NCI-H146 treated with DMSO at 0.1 percent for 48 hours (cell line): ENCODE measurements around the gene CLIP3.
"Not testable (repeated sequence)": the region's sequence is repeated elsewhere in the genome, so short reads cannot be mapped to it uniquely, and the experiment has no call there.

ENCODE experiments used
- DNase-seq: peaks from one replicate; lab custom pipeline; 2025; ENCODE audit not compliant: unreplicated experiment; lab: John Stamatoyannopoulos, UW

CLIP3 gene, protein sequence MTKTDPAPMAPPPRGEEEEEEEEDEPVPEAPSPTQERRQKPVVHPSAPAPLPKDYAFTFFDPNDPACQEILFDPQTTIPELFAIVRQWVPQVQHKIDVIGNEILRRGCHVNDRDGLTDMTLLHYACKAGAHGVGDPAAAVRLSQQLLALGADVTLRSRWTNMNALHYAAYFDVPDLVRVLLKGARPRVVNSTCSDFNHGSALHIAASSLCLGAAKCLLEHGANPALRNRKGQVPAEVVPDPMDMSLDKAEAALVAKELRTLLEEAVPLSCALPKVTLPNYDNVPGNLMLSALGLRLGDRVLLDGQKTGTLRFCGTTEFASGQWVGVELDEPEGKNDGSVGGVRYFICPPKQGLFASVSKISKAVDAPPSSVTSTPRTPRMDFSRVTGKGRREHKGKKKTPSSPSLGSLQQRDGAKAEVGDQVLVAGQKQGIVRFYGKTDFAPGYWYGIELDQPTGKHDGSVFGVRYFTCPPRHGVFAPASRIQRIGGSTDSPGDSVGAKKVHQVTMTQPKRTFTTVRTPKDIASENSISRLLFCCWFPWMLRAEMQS

DNA sequence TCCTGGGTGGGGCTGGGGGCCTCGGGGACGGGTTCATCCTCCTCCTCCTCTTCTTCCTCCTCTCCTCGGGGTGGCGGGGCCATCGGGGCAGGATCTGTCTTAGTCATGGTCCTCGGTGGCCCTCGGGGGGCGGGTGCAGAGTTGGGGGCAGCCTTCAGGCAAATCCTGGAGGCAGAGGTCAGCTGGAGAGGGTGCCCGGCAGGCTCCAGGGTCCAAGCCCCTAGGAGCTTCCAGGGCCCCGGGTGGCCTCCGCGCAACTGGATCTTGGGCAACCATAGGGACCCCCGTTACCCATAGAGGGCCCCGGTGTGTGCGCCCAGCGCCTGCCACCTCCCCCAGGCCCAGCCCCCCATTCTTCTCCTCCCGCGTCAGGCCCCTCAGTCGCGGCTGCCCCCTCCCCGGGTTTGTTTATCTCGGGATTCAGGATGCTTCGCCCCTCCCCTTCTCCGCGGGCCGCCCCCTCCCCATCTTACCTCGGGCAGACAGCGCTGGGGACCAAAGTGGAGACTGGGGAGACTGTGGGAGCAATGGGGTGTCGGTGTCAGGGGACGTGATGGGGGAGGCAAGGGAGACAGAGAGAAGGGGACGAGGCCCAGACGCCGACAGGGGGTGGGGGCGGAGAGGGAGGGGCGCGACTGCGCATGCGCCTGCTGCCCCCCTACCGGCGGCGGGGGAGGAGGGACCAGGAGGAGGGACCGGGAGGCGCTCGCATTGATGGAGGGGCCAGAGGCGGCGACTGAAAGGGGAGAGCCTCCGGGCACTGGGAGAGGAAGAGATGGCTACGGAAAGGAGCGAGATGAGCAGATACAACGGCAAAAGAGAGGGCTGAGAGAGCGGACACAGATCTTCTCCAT is at the start of gene CLIP3:
CLIP3 (minus strand) TSS at position 623 of the 854 bp plus-strand sequence; CDS start at position 107, 516 bp downstream.
- peak; percentile 66 for DNase-seq

DNA sequence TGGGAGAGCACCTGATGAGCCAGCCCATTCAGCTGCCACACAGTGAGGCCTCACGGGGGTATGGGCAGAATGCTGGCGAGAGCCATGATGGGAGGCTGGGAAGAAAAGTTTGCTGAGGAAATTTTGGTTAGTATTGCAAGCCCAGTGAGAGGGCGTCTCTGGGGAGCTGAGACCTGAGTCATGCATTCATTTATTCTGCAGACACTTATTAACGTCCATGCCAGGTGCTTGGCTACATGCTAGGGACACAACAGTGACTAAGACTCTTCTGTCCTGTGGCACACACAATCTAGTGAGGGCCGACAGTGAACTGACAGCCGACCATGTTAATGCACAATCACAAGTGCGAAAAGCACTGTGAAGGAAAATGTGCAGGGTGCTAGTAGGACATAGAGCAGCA is 49.2 kb upstream of the CLIP3 start:
- DNase-seq: no peak

DNA sequence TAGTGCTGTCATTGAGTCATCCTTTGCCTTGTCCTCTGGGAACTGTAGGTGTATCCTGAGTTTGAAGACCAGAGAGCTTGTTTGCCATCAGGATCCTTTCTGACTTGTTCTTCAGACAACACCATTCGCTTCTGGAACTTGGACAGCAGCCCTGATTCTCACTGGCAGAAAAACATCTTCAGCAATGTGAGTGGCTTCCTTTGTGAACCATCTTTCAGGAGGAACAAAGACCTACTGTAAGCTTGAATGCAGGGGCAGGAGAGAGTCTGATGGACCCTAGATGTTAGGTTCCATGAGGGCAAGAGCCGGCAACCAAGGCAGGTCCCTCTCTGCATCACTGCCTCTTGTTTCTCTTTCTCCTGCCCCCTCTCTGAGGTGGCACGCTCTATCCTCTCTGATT is 48.7 kb upstream of the CLIP3 start:
- DNase-seq: no peak

DNA sequence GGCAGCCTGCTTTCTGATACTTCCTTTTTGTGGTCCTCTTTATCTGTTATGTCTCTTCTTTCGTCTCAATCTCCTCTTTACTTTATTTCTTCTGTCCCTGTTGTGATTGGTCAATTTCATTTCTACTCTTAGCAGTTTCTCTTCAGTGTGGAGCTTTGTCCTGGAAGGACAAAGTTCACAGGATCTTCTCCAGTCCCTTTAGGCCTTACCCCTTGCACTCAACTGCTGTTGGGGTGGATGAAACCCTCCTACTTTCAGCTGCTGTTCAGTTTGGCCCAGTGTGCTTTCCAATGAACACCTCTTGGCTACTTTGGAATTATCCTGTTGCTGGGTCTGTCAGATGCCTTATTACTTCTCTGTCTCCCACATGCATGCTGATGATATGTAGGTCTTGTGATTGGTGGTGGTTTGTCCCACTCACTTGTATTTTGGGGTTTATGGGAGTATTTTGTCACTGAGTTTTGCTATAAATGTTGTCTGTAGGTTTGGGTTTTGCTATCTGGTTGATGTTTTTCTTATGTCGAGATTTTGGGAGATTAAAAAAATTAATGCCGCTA is 46.8 kb upstream of the CLIP3 start:
- no peak for DNase-seq

DNA sequence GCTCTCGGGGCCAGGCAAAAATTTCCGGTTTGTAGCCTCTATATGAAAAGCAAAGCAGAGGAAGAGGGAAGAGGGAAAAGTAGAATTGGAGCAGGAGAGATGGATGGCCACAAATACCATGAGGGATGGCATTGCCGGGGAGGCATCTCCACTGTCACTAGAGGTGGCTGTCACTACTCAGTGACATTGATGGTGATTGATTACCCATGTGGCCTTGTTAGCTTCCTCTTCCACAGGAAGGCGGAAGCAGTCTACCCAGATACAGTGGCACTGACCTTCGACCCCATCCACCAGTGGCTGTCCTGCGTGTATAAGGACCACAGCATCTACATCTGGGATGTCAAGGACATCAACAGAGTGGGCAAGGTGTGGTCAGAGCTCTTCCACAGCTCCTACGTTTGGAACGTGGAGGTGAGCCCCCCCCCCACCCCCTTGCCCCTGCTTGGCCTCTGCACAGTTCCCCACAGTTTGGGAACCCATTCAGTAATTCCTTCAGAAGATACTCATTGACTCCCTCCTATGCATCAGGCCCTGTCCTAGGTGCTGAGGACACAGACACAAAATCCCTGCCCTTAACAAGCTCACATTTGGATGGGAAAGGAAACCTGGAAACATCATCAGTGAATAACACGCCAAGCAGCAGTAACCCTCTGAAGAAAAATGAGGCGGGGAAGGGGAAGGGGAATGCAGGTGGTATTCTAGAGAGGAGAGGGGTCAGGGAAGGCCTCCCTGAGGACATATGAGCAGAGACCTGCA is 40.6 kb upstream of the CLIP3 start:
- DNase-seq: no peak

DNA sequence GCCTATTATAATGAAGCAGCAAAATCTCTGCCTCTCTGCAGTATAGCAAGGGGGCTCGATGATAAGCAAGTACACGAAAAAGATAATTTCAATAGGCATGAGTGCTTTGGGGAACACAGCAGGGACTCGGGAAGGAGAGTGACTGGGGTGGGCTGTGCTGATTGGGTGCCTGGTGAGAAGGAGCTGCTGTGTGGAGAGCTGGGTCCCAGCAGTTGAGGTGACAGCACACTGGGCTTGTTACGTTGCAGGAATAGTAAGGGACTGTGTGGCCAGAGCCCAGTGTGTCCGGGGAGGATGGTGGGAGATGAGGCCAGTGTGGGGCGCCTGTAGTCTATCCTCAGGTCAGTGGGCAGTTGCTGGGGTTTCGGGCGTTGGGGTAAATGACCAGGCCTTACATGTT is 39.4 kb upstream of the CLIP3 start:
- no peak for DNase-seq

DNA sequence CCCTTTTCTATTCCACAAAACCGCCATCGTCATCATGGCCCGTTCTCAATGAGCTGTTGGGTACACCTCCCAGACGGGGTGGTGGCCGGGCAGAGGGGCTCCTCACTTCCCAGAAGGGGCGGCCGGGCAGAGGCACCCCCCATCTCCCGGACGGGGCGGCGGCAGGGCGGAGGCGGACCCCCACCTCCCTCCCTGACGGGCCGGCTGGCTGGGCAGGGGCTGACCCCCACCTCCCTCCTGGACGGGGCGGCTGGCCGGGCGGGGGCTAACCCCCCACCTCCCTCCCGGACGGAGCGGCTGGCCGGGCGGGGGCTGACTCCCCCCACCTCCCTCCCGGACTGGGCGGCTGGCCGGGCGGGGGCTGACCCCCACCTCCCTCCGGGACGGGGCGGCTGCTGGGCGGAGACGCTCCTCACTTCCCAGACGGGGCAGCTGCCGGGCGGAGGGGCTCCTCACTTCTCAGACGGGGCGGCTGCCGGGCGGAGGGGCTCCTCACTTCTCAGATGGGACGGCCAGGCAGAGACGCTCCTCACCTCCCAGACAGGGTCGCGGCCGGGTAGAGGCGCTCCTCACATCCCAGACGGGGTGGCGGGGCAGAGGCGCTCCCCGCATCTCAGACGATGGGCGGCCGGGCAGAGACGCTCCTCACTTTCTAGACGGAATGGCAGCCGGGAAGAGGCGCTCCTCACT is 36.3 kb upstream of the CLIP3 start:
- not testable (repeated sequence) for DNase-seq

DNA sequence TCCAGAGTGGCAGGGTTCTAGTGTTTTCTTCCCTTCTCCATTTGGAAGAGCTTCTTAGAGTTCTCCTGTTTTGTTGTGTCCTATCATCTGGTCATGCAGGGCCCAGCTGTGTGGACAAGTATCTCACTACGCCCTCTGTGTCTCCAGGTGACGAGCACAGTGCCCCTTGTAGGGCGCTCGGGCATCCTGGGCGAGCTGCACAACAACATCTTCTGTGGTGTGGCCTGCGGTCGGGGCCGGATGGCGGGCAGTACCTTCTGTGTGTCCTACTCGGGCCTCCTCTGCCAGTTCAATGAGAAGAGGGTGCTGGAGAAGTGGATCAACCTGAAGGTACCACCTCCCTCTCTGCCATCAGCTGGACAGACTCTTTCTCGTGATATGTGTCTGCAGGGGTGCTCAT is 35.0 kb upstream of the CLIP3 start:
- no peak for DNase-seq

DNA sequence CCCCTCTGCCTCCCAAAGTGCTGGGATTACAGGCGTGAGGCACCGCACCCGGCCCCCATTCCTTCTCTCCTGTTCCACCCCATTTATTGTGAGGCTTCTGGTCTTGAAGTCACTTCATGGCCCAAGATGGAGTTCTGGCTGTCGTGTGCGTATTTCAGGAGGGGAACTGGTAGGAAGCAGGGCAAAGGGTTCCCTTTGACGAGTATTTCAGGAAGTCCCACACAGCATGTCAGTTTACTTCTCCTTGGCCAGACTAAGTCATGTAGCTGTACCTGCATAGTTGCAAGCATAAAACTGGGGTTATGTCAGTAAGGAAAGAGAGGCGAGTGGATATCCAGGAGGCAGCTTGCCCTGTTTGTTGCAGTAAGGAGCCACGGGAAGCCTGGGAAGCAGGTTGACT is 32.2 kb upstream of the CLIP3 start:
- no peak for DNase-seq

DNA sequence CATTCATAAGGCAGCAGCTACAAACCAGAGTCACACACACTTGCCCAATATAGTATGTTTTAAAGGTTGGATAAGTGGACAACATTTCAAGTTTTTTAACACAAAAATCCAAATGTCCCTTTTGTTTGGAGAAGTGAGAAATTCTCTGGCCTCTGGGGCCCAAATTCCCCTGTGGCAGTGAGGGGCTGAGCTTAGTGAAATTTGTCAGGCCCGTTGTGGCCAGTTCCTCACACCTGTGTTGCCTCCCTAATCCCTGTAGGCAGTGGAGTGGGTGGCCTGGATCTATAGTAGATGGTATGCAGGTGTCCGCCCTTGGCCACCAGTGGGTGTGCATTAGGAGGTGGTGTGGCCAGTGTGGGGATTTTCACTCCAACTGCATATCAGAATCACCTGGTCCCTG is 28.7 kb upstream of the CLIP3 start:
- DNase-seq: no peak

DNA sequence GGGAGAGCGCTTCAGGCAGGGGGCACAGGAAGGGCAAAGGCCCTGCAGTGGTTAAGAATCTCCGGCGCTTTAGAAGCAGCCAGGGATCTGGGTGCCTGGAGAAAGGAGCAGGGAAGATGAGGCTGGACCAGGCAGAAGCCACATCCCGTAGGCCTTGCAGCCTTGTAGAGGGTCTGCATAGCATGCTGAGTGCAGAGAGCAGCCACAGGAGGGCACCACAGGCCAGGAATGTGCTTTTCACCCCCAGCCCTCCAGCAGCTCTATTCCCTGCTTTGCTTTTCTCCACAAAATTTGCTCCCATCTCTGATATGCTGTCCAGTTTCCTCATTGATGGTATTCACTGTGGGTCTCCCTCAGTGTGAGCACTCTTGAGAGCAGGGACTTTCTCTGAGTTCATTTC is 27.8 kb upstream of the CLIP3 start:
- no peak for DNase-seq

DNA sequence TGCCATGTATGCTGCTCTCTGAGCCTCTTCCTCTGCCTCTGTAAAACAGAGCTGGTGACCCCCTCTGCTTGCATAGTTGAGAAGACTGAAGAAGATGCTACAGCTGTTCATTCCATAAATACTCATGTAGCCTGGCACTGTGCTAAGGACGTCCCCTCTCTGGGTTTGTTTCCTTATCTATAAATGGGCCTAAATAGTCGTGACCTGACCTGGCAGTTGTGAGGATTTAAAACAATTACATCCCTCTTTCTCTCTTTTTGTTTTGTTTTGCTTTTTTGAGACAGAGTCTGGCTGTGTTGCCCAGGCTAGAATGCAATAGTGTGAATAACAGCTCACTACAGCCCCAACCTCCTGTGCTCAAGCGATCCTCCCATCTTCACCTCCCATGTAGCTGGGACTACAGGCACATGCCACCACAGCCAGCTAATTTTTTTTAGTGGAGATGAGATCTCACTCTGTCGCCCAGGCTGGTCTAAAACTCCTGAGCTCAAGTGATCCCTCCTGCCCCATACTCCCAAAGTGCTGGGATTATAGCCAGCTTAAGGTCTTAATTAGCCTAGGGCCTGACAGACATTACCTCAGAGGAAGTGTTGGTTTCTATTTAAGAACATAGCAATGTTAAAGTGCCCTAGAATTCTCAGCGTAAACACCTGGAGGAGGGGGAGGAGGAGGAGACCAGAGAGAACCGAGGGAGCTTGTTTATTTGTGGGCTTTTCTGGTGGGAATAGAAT is 26.7 kb upstream of the CLIP3 start:
- no peak for DNase-seq

DNA sequence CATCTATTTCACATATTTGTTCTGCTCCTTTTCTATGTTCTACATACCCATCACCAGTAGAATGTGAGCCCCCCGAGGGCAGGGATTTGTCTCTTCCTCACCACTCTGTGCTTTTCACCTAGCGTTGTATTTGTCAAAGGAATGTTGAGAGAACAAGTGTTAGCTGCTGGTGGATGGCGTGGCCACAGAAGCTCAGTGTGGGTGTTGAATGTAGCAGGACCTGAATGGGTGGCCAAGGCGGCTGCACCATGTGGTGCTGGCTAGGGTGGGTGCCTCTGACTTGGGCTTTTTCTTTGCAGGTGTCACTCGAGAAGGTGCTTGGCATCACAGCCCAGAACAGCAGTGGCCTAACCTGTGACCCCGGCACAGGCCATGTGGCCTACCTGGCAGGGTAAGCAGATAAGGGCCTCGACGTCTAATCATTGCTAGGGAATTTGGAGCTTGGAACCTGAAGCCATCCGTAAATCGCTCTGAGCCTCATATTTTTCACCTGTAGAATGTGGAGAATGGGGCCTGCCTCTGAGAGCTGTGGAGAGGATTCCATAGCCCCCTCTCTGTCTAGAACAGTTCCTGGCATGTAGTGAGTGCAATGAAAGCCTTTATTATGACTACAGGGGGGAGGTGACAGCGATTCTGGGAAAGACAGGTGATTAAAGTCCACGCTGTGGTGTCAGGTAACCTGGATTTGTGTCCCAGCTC is 26.0 kb upstream of the CLIP3 start:
- DNase-seq: no peak

DNA sequence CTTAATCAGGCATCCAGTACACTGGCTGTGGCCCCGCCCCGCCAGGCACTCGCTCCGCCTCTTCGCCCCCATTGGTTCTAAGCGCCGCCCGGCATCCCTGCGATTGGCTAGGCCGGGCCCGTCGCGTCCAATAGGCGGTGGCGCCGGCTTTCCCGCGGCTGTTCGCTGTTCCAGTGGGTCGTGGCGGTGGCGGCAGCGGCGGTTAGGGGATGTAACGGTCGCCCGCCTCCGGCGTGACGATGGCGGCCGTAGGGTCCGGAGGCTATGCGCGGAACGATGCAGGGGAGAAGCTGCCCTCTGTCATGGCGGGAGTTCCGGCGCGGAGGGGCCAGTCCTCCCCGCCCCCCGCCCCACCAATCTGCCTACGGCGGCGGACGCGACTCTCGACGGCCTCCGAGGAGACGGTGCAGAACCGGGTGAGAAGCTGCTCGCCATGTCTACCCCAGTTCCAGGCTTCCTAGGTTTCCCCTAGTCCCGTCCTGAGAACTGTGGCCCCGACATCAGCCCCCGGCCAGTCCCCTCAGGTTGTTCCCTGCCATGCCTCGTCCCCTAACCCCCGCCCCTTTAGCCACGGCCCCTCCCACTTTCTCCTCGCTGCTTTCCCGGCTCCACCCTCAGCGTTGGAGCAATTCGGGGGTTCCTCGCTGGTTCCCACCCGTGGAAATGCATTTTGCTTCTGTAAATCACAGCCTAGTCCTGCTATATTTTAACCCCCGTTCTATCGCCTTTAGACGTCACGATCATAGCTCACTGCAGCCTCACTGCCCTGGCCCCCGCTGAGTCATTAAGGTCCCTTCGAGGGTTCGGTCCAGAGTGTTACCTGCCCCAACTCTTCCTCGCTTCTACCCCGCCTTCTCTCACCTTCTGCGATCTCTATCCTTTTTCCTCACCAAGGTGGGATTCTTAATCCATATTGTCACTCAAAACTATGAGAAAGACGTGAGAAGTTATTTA is 22.3 kb upstream of the CLIP3 start, which contains the start of gene WDR62:
WDR62 (plus strand) TSS at position 165 of the 954 bp plus-strand sequence; CDS start at position 240, 75 bp downstream.
- DNase-seq: peak; percentile 97

DNA sequence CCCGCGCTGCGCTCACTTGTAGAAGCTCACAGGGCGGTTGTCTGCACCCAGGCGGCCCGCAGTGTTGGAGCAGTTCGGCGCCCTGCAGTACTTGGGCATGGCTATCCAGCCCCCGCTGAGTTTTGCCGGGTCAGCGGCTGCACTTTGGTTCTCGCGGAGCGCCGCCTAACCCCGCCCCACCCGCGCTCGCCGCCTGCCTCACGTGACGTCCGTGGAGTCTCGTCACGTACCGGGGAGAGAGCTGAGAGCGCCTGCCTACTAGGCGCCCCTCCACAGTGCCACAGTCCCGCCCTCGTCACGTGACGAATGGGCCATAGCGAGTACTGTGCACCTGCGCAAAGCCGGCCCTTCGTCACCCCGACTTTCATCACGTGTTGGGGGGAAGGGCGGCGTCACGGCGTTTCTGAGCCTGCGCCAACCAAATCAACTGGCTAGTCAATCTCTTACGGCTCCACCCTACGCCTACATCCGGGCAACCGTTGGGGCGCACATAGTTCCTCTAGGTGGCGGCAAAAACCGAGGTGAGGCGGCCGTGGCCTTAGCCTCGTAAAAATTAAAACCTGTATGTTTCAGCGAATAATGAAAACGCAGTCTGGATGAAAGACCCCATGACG is 21.6 kb upstream of the CLIP3 start, which contains the start of gene THAP8:
THAP8 (minus strand) TSS at position 167 of the 614 bp plus-strand sequence; CDS start at position 99, 68 bp downstream.
- peak; percentile 99 for DNase-seq

DNA sequence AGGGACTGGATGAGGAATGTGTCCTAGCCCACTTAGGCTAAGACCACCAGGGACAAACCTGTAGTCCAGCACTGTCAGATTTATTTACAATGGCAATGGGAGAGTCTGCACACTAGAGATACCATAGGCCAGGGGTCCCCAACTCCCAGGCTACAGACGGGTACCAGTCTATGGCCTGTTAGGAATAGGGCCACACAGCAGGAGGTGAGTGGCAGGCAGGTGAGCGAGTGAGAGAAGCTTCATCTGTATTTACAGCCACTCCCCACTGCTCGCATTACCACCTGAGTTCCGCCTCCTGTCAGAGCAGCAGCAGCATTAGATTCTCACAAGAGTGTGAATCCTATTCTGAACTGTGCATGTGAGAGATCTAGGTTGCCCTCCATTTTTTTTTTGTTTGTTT is 19.0 kb upstream of the CLIP3 start:
- DNase-seq: peak; percentile 14

DNA sequence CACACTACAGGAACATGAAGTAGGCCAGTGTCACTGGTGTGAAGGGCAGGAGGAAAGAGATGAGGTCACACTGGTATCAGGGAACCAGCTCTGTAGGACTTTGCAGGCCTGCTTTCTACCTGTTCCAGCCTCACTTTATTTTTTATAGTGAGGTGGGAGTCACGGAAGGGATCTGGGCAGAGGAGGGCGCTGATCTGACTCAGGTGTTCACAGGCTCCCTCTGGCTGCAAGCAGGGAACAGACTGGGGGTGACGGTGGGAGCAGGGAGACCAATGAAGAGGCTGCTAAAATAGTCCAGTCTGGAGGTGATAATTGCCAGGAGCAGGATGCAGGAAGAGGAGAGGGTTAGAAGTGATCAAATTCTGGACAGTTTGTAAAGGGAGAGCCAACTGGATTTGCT is 18.6 kb upstream of the CLIP3 start:
- DNase-seq: no peak
